SK-N-SH treated with all-trans-retinoic acid at 6 μM for 48 hours (cell line): ENCODE measurements around the gene ARHGAP22.
A peak's percentile ranks its signal among the peaks of the same experiment; 100 is the strongest.

Experiments used
- ATAC-seq: fragments of 200-7000 bp; cut with Tn5 transposase; 3 replicates; pipeline ENCODE4 v1.9.1; 2020; ENCODE audit warnings: mild to moderate bottlenecking, moderate library complexity
- ARNTL ChIP-seq: fragments of 450-650 bp; formaldehyde crosslinking; IDR thresholded peaks from 2 replicates; pipeline ENCODE4 v1.5.0; 2020; ENCODE audit warnings: low read depth, mild to moderate bottlenecking, moderate library complexity, borderline replicate concordance
- BACH2 ChIP-seq: fragments of 250-450 bp; sonication (Bioruptor Pico); IDR thresholded peaks from 2 replicates; pipeline ENCODE4 v1.9.0; 2021; ENCODE audit warnings: mild to moderate bottlenecking, borderline replicate concordance
- CSDC2 ChIP-seq: fragments of 250-450 bp; sonication (Bioruptor Pico); IDR thresholded peaks from 2 replicates; pipeline ENCODE4 v1.5.0; 2020; ENCODE audit warnings: mild to moderate bottlenecking, moderate library complexity
- ESRRG ChIP-seq: fragments of 250-450 bp; sonication (Bioruptor Pico); IDR thresholded peaks from 2 replicates; pipeline ENCODE4 v1.6.1; 2021; ENCODE audit warnings: mild to moderate bottlenecking
- GLIS3 ChIP-seq: fragments of 250-450 bp; sonication (Bioruptor Pico); IDR thresholded peaks from 2 replicates; pipeline ENCODE4 v1.5.0; 2020; ENCODE audit warnings: mild to moderate bottlenecking, moderate library complexity
- ISL1 ChIP-seq: fragments of 250-450 bp; sonication (Bioruptor Pico); IDR thresholded peaks from 2 replicates; pipeline ENCODE4 v2.1.2; 2022; ENCODE audit warnings: mild to moderate bottlenecking, moderate library complexity
- PPARA ChIP-seq: fragments of 250-450 bp; sonication (Bioruptor Pico); IDR thresholded peaks from 2 replicates; pipeline ENCODE4 v1.5.0; 2020; ENCODE audit warnings: mild to moderate bottlenecking, borderline replicate concordance
- RARB ChIP-seq: fragments of 250-450 bp; sonication (Bioruptor Pico); IDR thresholded peaks from 2 replicates; pipeline ENCODE4 v1.8.0; 2021; ENCODE audit warnings: mild to moderate bottlenecking, moderate library complexity
- SNAI2 ChIP-seq: fragments of 250-450 bp; sonication (Bioruptor Pico); IDR thresholded peaks from 2 replicates; pipeline ENCODE4 v1.5.0; 2020; ENCODE audit warnings: mild to moderate bottlenecking, moderate library complexity
- TCF4 ChIP-seq: fragments of 250-450 bp; sonication (Bioruptor Pico); IDR thresholded peaks from 2 replicates; pipeline ENCODE4 v1.8.0; 2021; ENCODE audit warnings: mild to moderate bottlenecking, moderate library complexity, borderline replicate concordance
- TOX ChIP-seq: fragments of 250-450 bp; sonication (Bioruptor Pico); IDR thresholded peaks from 2 replicates; pipeline ENCODE4 v1.8.0; 2021; ENCODE audit warnings: mild to moderate bottlenecking, moderate library complexity, borderline replicate concordance
- ZC3H10 ChIP-seq: fragments of 250-450 bp; sonication (Bioruptor Pico); IDR thresholded peaks from 2 replicates; pipeline ENCODE4 v1.5.1; 2021; ENCODE audit warnings: mild to moderate bottlenecking, moderate library complexity
- ZFP3 ChIP-seq: fragments of 250-450 bp; sonication (Bioruptor Pico); IDR thresholded peaks from 2 replicates; pipeline ENCODE4 v1.5.0; 2020; ENCODE audit warnings: mild to moderate bottlenecking, moderate library complexity
- ZFP30 ChIP-seq: fragments of 450-650 bp; formaldehyde crosslinking; IDR thresholded peaks from 2 replicates; pipeline ENCODE4 v1.5.0; 2022; ENCODE audit warnings: mild to moderate bottlenecking, moderate library complexity
- ZNF565 ChIP-seq: fragments of 450-650 bp; formaldehyde crosslinking; conservative IDR thresholded peaks from 2 replicates; pipeline ENCODE4 v1.5.0; 2020; ENCODE audit warnings: low read depth, mild to moderate bottlenecking, moderate library complexity
- ZNF70 ChIP-seq: fragments of 450-650 bp; formaldehyde crosslinking; IDR thresholded peaks from 2 replicates; pipeline ENCODE4 v1.5.0; 2020; ENCODE audit warnings: mild to moderate bottlenecking, moderate library complexity
- ZNF8 ChIP-seq: fragments of 450-650 bp; formaldehyde crosslinking; IDR thresholded peaks from 2 replicates; pipeline ENCODE4 v1.5.0; 2020; ENCODE audit warnings: mild to moderate bottlenecking, moderate library complexity
- TF ChIP-seq, protein P1 (sequence below): fragments of 250-450 bp; sonication (Bioruptor Pico); IDR thresholded peaks from 2 replicates; pipeline ENCODE4 v1.5.1; 2020; ENCODE audit warnings: low read depth, mild to moderate bottlenecking, moderate library complexity
- TF ChIP-seq, protein P2 (sequence below): fragments of 250-450 bp; sonication (Bioruptor Pico); IDR thresholded peaks from 2 replicates; pipeline ENCODE4 v1.5.0; 2020; ENCODE audit warnings: mild to moderate bottlenecking, moderate library complexity
- TF ChIP-seq, protein P3 (sequence below): fragments of 250-450 bp; sonication (Bioruptor Pico); IDR thresholded peaks from 2 replicates; pipeline ENCODE4 v1.5.1; 2021; ENCODE audit warnings: mild to moderate bottlenecking, moderate library complexity
- TF ChIP-seq, protein P4 (sequence below): fragments of 250-450 bp; sonication (Bioruptor Pico); IDR thresholded peaks from 2 replicates; pipeline ENCODE4 v1.8.0; 2020; ENCODE audit warnings: mild to moderate bottlenecking, moderate library complexity, borderline replicate concordance
- TF ChIP-seq, protein P5 (sequence below): fragments of 250-450 bp; sonication (Bioruptor Pico); IDR thresholded peaks from 2 replicates; pipeline ENCODE4 v1.8.0; 2021; ENCODE audit warnings: low read depth, mild to moderate bottlenecking, moderate library complexity, borderline replicate concordance

Gene ARHGAP22

DNA sequence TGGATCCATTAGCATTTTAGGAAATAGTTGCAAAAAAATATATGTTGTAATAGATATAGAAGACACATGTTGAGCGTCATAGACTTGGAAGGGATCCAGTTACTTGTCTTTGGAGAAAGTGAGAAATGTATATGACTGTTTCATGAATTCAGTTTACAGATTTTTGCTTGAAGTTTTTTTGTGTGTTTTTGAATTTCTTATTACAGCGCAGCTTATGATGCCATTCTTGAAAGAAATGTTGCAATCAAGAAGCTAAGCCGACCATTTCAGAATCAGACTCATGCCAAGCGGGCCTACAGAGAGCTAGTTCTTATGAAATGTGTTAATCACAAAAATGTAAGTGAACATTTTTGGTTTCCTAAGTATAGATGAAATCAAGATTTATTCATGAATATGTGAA lies 200.2 kb downstream of the ARHGAP22 start (continued):
- TF ChIP-seq ZFP30, result no peak
- TF ChIP-seq ZFP3 (CRISPR knock-in tag), result no peak
- no peak for TF ChIP-seq ARNTL
- no peak for TF ChIP-seq ZNF565 (CRISPR knock-in tag)
- no peak for TF ChIP-seq CSDC2 (CRISPR knock-in tag)

DNA sequence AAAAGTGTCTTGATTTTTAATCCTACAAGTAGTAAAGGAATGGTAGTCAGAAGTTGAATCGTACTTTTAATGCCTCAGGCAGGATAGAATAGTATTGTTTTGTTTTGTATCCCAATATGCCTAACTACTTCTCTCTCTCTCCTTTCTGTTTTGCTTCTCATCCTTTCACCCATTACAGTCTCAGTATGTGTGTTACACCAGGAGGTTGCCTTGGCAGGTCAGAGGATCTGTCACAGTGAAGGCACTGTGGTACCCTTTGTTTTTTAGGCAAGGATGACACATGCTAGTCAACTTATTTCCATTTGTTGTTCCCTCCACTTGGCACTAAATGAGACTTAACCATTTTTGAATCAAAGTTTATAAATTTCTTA lies 204.0 kb downstream of the ARHGAP22 start:
- no peak for ATAC-seq
- TF ChIP-seq ZC3H10 (CRISPR knock-in tag) (no peak), CSDC2 (CRISPR knock-in tag) (no peak), ZFP30 (no peak), PPARA (no peak), ARNTL (no peak), BACH2 (CRISPR knock-in tag) (no peak), ZFP3 (CRISPR knock-in tag) (no peak), GLIS3 (CRISPR knock-in tag) (no peak), ZNF70 (CRISPR knock-in tag) (no peak), RARB (CRISPR knock-in tag) (no peak), ESRRG (CRISPR knock-in tag) (no peak)
- TF ChIP-seq, protein P1, sequence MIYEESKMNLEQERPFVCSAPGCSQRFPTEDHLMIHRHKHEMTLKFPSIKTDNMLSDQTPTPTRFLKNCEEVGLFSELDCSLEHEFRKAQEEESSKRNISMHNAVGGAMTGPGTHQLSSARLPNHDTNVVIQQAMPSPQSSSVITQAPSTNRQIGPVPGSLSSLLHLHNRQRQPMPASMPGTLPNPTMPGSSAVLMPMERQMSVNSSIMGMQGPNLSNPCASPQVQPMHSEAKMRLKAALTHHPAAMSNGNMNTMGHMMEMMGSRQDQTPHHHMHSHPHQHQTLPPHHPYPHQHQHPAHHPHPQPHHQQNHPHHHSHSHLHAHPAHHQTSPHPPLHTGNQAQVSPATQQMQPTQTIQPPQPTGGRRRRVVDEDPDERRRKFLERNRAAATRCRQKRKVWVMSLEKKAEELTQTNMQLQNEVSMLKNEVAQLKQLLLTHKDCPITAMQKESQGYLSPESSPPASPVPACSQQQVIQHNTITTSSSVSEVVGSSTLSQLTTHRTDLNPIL (CRISPR knock-in tag), result no peak
- TF ChIP-seq, protein P2, sequence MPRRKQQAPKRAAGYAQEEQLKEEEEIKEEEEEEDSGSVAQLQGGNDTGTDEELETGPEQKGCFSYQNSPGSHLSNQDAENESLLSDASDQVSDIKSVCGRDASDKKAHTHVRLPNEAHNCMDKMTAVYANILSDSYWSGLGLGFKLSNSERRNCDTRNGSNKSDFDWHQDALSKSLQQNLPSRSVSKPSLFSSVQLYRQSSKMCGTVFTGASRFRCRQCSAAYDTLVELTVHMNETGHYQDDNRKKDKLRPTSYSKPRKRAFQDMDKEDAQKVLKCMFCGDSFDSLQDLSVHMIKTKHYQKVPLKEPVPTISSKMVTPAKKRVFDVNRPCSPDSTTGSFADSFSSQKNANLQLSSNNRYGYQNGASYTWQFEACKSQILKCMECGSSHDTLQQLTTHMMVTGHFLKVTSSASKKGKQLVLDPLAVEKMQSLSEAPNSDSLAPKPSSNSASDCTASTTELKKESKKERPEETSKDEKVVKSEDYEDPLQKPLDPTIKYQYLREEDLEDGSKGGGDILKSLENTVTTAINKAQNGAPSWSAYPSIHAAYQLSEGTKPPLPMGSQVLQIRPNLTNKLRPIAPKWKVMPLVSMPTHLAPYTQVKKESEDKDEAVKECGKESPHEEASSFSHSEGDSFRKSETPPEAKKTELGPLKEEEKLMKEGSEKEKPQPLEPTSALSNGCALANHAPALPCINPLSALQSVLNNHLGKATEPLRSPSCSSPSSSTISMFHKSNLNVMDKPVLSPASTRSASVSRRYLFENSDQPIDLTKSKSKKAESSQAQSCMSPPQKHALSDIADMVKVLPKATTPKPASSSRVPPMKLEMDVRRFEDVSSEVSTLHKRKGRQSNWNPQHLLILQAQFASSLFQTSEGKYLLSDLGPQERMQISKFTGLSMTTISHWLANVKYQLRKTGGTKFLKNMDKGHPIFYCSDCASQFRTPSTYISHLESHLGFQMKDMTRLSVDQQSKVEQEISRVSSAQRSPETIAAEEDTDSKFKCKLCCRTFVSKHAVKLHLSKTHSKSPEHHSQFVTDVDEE (CRISPR knock-in tag), result no peak
- TF ChIP-seq, protein P3, sequence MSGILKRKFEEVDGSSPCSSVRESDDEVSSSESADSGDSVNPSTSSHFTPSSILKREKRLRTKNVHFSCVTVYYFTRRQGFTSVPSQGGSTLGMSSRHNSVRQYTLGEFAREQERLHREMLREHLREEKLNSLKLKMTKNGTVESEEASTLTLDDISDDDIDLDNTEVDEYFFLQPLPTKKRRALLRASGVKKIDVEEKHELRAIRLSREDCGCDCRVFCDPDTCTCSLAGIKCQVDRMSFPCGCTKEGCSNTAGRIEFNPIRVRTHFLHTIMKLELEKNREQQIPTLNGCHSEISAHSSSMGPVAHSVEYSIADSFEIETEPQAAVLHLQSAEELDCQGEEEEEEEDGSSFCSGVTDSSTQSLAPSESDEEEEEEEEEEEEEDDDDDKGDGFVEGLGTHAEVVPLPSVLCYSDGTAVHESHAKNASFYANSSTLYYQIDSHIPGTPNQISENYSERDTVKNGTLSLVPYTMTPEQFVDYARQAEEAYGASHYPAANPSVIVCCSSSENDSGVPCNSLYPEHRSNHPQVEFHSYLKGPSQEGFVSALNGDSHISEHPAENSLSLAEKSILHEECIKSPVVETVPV, result no peak

DNA sequence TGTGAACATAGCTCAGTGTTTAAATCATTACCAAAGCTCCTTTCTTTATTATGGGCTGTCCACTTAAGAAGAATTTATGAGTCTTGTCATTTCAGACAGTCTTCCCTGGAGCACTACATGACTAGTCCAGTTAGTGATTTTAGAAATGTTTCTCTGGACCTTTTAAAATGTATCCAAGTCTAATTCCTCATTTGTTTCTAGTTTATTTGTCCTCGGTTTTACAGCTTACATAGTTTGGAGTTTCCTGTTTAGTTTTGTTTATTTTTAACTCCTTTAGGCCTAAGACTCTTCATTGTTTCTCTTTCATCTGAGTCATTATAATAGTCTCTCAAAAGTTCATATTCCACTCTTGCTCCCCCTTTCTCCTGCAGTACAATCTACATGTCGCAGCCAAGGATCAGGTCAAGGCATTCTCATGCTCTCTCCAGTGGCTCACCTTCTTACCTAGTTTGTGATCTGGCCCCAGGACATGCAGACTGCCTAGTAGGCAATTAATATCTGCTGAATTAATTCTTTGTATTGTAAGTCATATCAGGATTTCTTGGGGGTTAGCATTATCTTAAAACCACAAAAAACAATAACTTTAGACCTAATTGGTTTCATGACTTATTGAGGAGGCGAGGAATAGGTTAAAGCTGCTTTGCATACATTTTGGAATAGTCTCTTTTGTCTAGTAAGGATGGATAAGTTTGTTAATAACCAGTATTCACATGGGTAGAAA lies 204.6 kb downstream of the ARHGAP22 start:
- no peak for TF ChIP-seq ESRRG (CRISPR knock-in tag)
- no peak for TF ChIP-seq ISL1 (CRISPR knock-in tag)
- TF ChIP-seq SNAI2, result no peak
- TF ChIP-seq, protein P3, result no peak
- TF ChIP-seq ARNTL, result no peak
- TF ChIP-seq, protein P4, sequence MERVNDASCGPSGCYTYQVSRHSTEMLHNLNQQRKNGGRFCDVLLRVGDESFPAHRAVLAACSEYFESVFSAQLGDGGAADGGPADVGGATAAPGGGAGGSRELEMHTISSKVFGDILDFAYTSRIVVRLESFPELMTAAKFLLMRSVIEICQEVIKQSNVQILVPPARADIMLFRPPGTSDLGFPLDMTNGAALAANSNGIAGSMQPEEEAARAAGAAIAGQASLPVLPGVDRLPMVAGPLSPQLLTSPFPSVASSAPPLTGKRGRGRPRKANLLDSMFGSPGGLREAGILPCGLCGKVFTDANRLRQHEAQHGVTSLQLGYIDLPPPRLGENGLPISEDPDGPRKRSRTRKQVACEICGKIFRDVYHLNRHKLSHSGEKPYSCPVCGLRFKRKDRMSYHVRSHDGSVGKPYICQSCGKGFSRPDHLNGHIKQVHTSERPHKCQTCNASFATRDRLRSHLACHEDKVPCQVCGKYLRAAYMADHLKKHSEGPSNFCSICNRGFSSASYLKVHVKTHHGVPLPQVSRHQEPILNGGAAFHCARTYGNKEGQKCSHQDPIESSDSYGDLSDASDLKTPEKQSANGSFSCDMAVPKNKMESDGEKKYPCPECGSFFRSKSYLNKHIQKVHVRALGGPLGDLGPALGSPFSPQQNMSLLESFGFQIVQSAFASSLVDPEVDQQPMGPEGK (CRISPR knock-in tag), result no peak
- no peak for TF ChIP-seq ZC3H10 (CRISPR knock-in tag)
- no peak for TF ChIP-seq ZNF8
- no peak for TF ChIP-seq ZNF70 (CRISPR knock-in tag)
- TF ChIP-seq TCF4 (CRISPR knock-in tag), result no peak
- TF ChIP-seq, protein P1 (CRISPR knock-in tag), result no peak
- no peak for TF ChIP-seq BACH2 (CRISPR knock-in tag)
- TF ChIP-seq, protein P2 (CRISPR knock-in tag), result no peak
- TF ChIP-seq GLIS3 (CRISPR knock-in tag), result no peak
- no peak for TF ChIP-seq TOX (CRISPR knock-in tag)
- TF ChIP-seq, protein P5, sequence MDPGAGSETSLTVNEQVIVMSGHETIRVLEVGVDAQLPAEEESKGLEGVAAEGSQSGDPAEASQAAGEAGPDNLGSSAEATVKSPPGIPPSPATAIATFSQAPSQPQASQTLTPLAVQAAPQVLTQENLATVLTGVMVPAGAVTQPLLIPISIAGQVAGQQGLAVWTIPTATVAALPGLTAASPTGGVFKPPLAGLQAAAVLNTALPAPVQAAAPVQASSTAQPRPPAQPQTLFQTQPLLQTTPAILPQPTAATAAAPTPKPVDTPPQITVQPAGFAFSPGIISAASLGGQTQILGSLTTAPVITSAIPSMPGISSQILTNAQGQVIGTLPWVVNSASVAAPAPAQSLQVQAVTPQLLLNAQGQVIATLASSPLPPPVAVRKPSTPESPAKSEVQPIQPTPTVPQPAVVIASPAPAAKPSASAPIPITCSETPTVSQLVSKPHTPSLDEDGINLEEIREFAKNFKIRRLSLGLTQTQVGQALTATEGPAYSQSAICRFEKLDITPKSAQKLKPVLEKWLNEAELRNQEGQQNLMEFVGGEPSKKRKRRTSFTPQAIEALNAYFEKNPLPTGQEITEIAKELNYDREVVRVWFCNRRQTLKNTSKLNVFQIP (CRISPR knock-in tag), result no peak
- no peak for TF ChIP-seq ZNF565 (CRISPR knock-in tag)
- TF ChIP-seq ZFP3 (CRISPR knock-in tag), result no peak
- ATAC-seq, result peak; percentile 76
